Activated CD8-positive, alpha-beta T cell treated with anti-CD3 and anti-CD28 coated beads for 36 hours (primary cell): ENCODE data around the gene FBN1. TPM values are rescaled to one million over a fixed set of nuclear protein-coding genes. Genes with fewer than 3 reads are reported as not detected.

Experiments
- ATAC-seq: fragments of 200-7000 bp; cut with Tn5 transposase; one replicate; pipeline ENCODE4 v1.10.0; 2021; ENCODE audit warnings: mild to moderate bottlenecking, moderate library complexity
- CTCF ChIA-PET: fragments of 350-600 bp; sonication (Branson Sonifier 250); formaldehyde crosslinking; loops from one replicate; lab custom pipeline; 2021; ENCODE audit warnings: antibody characterized with exemption; lab: Charles Lee
- POLR2A ChIA-PET: fragments of 350-600 bp; sonication (Branson Sonifier 250); formaldehyde crosslinking; loops from one replicate; lab custom pipeline; 2021; ENCODE audit warnings: antibody characterized with exemption; lab: Charles Lee
- DNase-seq: peaks from one replicate; pipeline ENCODE4 v3.0.0-alpha.2; 2020
- H3K27ac Mint-ChIP-seq: one replicate; pipeline ENCODE4 v1.8.0; 2021; ENCODE audit warnings: mild to moderate bottlenecking, mixed read lengths
- H3K27me3 Mint-ChIP-seq: one replicate; pipeline ENCODE4 v1.8.0; 2021; ENCODE audit warnings: mixed read lengths
- H3K36me3 Mint-ChIP-seq: one replicate; pipeline ENCODE4 v1.8.0; 2021; ENCODE audit warnings: low read depth, mixed read lengths
- H3K4me1 Mint-ChIP-seq: one replicate; pipeline ENCODE4 v1.8.0; 2021; ENCODE audit warnings: low read depth, mixed read lengths
- H3K4me3 Mint-ChIP-seq: one replicate; pipeline ENCODE4 v1.8.0; 2021; ENCODE audit warnings: mild to moderate bottlenecking, moderate library complexity, mixed read lengths
- H3K9me3 Mint-ChIP-seq: one replicate; pipeline ENCODE4 v1.8.0; 2021; ENCODE audit warnings: mixed read lengths
- CTCF ChIP-seq: fragments of 200-600 bp; IDR thresholded peaks from one replicate; pipeline ENCODE4 v1.8.0; 2022; ENCODE audit warnings: antibody characterized with exemption, mild to moderate bottlenecking
- intact Hi-C: fragments of 100-400 bp; cut with micrococcal nuclease; formaldehyde crosslinking; loops from one replicate; pipeline ENCODE4 v1.10.0; 2022
- total RNA-seq, 2 experiments: library from RNA; stranded (reverse); gene quantifications; one replicate each; pipeline ENCODE4 v1.2.3, GENCODE V29; 2021

FBN1 gene
- total RNA-seq, 2 experiments from 2014 or later: 0.38 to 0.49 TPM

DNA sequence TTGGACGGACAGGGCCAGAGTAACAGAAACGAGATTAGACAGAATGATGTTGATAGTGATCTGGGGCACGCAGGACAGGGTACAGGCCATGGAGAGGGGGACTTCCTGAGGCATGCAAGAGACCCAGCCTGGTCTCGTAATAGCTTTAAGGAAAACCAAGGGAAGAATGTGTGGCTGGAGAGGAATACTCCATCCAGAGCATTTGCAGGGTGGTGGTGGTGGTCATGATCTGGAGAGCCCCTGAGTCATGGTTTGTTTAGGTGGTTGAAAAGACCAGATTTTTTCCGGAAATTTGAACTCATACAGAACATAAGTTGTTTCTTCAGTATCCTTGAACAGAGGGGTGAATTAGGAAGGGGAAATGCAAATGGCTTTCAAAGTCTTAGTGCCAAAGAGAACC lies 175.8 kb downstream of the FBN1 start:
- ATAC-seq (no peak), DNase-seq (no peak)
- no peak overlapping the region for H3K27ac Mint-ChIP-seq
- H3K9me3 Mint-ChIP-seq: no peaks in the 10 kb centered on the region
- no peak for TF ChIP-seq CTCF
- no peaks in the 10 kb centered on the region for H3K27me3 Mint-ChIP-seq
- intact Hi-C loops: no loop called here
- POLR2A ChIA-PET: no interaction called here
- no peak overlapping the region for H3K4me3 Mint-ChIP-seq
- no peaks in the 10 kb centered on the region for H3K4me1 Mint-ChIP-seq
- CTCF ChIA-PET: no interaction called here
- no peaks in the 10 kb centered on the region for H3K36me3 Mint-ChIP-seq

GRCh38 chr15:48469271-48469670 lies 176.2 kb downstream of the FBN1 start:
- no peak overlapping the region for H3K27ac Mint-ChIP-seq
- intact Hi-C loops: no loop called here

GRCh38 chr15:48467801-48468200 lies 177.7 kb downstream of the FBN1 start:
- ChIA-PET POLR2A (no interaction called here), CTCF (no interaction called here)
- DNase-seq (no peak), ATAC-seq (no peak)
- no peaks in the 10 kb centered on the region for H3K36me3 Mint-ChIP-seq
- H3K27me3 Mint-ChIP-seq: no peaks in the 10 kb centered on the region
- intact Hi-C loops: no loop called here
- no peak overlapping the region for H3K4me3 Mint-ChIP-seq
- TF ChIP-seq CTCF: no peak
- no peak overlapping the region for H3K27ac Mint-ChIP-seq
- no peaks in the 10 kb centered on the region for H3K4me1 Mint-ChIP-seq
- H3K9me3 Mint-ChIP-seq: no peaks in the 10 kb centered on the region

More at GRCh38 chr15:48469271-48469670, 176.2 kb downstream of the FBN1 start:
- no peak overlapping the region for H3K4me3 Mint-ChIP-seq
- no peaks in the 10 kb centered on the region for H3K4me1 Mint-ChIP-seq
- no peaks in the 10 kb centered on the region for H3K36me3 Mint-ChIP-seq
- ChIA-PET CTCF (no interaction called here), POLR2A (no interaction called here)
- ATAC-seq (no peak), DNase-seq (no peak)
- H3K9me3 Mint-ChIP-seq: no peaks in the 10 kb centered on the region
- no peaks in the 10 kb centered on the region for H3K27me3 Mint-ChIP-seq
- no peak for TF ChIP-seq CTCF

DNA sequence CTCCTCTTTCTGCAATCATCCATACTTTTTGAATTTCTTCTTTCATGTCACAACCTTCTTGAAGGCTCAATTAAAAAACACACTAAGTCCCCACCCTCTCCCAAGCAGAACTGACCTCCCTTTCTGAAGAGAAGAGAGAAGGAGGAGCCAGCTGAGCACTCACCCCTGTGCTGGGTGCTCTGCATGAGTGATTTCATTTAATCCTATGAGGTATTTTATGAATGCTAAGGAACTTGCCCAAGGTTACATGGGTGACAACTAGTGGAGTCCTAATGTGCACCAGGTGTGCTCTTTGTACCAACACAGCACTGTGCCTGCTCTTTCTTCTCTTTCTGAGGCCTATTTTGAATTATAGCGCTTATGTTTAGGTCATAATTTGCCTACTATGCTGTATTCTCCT lies 178.7 kb downstream of the FBN1 start:
- intact Hi-C loops: no loop called here
- POLR2A ChIA-PET: interaction anchor here (0.8 kb wide), 1 partner anchor 339 kb away, joined by 3 read pairs; no protein-coding TSS in a partner anchor
- no peak for TF ChIP-seq CTCF
- Mint-ChIP-seq H3K4me3 (no peak overlapping the region), H3K4me1 (no peaks in the 10 kb centered on the region), H3K27ac (no peak overlapping the region), H3K36me3 (no peaks in the 10 kb centered on the region), H3K9me3 (no peaks in the 10 kb centered on the region), H3K27me3 (no peaks in the 10 kb centered on the region)
- ATAC-seq (no peak), DNase-seq (no peak)
- CTCF ChIA-PET: no interaction called here

- POLR2A ChIA-PET: no interaction called here
- Mint-ChIP-seq H3K27ac (no peak overlapping the region), H3K36me3 (no peaks in the 10 kb centered on the region), H3K9me3 (no peaks in the 10 kb centered on the region), H3K27me3 (no peaks in the 10 kb centered on the region), H3K4me1 (no peaks in the 10 kb centered on the region), H3K4me3 (no peak overlapping the region)
- DNase-seq (no peak), ATAC-seq (no peak)
- no peak for TF ChIP-seq CTCF
- intact Hi-C loops: no loop called here
- CTCF ChIA-PET: no interaction called here
Measured at GRCh38 chr15:48466079-48466478, 179.4 kb downstream of the FBN1 start.
